Smooth muscle cell (in vitro differentiated cells): ENCODE results near the gene ZMYND19. TPM values are rescaled to one million over a fixed set of nuclear protein-coding genes. Genes with fewer than 3 reads are reported as not detected.
A peak's percentile ranks its signal among the peaks of the same experiment; 100 is the strongest.
"Not testable (repeated sequence)": the region's sequence is repeated elsewhere in the genome, so short reads cannot be mapped to it uniquely, and the experiment has no call there.

Source experiments
- DNase-seq: peaks from one replicate; lab custom pipeline; 2025; ENCODE audit not compliant: unreplicated experiment; lab: John Stamatoyannopoulos, UW
- H2AFZ ChIP-seq: fragments of 200-600 bp; sonication (generic); 2 replicates; pipeline ENCODE4 v1.6.0; 2016; ENCODE audit warnings: antibody characterized with exemption, low read depth, mild to moderate bottlenecking
- H3F3A ChIP-seq: fragments of 200-600 bp; sonication (generic); 2 replicates; pipeline ENCODE4 v1.6.0; 2017; ENCODE audit warnings: antibody characterized with exemption, low read depth
- H3K27ac ChIP-seq: fragments of 200-600 bp; sonication (generic); 2 replicates; pipeline ENCODE4 v1.5.1; 2016; ENCODE audit warnings: low read depth, mild to moderate bottlenecking
- H3K27me3 ChIP-seq: fragments of 200-600 bp; sonication (generic); 2 replicates; pipeline ENCODE4 v1.6.1; 2016; ENCODE audit warnings: low read depth, mild to moderate bottlenecking
- H3K36me3 ChIP-seq: fragments of 200-600 bp; sonication (generic); 2 replicates; pipeline ENCODE4 v1.5.1; 2016; ENCODE audit warnings: low read depth
- H3K4me1 ChIP-seq: fragments of 200-600 bp; sonication (generic); 2 replicates; pipeline ENCODE4 v1.5.1; 2016; ENCODE audit warnings: low read depth
- H3K4me2 ChIP-seq: fragments of 200-600 bp; sonication (generic); 2 replicates; pipeline ENCODE4 v1.6.0; 2016; ENCODE audit warnings: mild to moderate bottlenecking
- H3K4me3 ChIP-seq: fragments of 200-600 bp; sonication (generic); 2 replicates; pipeline ENCODE4 v1.5.1; 2016; ENCODE audit warnings: mild to moderate bottlenecking
- H3K79me2 ChIP-seq: fragments of 200-600 bp; sonication (generic); 2 replicates; pipeline ENCODE4 v1.6.0; 2016; ENCODE audit warnings: low read depth, mild to moderate bottlenecking
- H3K9ac ChIP-seq: fragments of 200-600 bp; sonication (generic); 2 replicates; pipeline ENCODE4 v1.6.0; 2016; ENCODE audit warnings: low read depth
- H3K9me3 ChIP-seq: fragments of 200-600 bp; sonication (generic); replicated peaks from 2 replicates; pipeline ENCODE4 v1.5.1; 2016; ENCODE audit warnings: low read depth
- H4K20me1 ChIP-seq: fragments of 200-600 bp; sonication (generic); 2 replicates; pipeline ENCODE4 v1.6.0; 2016; ENCODE audit warnings: low read depth
- CTCF ChIP-seq: fragments of 200-600 bp; sonication (generic); IDR thresholded peaks from 2 replicates; pipeline ENCODE4 v1.5.1; 2017; ENCODE audit warnings: borderline replicate concordance, mild to moderate bottlenecking, antibody characterized with exemption; ENCODE audit not compliant: insufficient read depth, poor library complexity, severe bottlenecking
- WGBS: methylation state at CpG from one replicate; pipeline ENCODE4 v1.1.7; 2016; ENCODE audit warnings: low lambda C conversion rate; 5-methylcytosine and 5-hydroxymethylcytosine counted together
- polyA plus RNA-seq: library from polyadenylated mRNA; unstranded; fragments of >200 nt; fragmentation: Nextera tagmentation; extraction: Ambion mirVana; gene quantifications from 2 replicates; pipeline ENCODE4 v1.2.1, GENCODE V29; 2016
- total RNA-seq: library from RNA; depleted of rRNA; stranded (reverse); fragments of >200 nt; gene quantifications from 2 replicates; pipeline ENCODE4 v1.2.3, GENCODE V29; 2014

ZMYND19 gene
- total and polyA plus RNA-seq, 2 experiments from 2014 or later: 16.6 to 37.8 TPM

- peaks cover 3% of the 10 kb centered on the region for H4K20me1 ChIP-seq
- 20% methylated on average over 42 of the region's 58 CpGs for WGBS
- H3F3A ChIP-seq: peaks cover 17% of the 10 kb centered on the region
- TF ChIP-seq CTCF: no peak
- no peak for DNase-seq
- H3K27me3 ChIP-seq: no peaks in the 10 kb centered on the region
- H3K9me3 ChIP-seq: no peaks in the 10 kb centered on the region
- no peaks in the 10 kb centered on the region for H3K36me3 ChIP-seq
- H3K4me3 ChIP-seq: peak overlapping the region; percentile 88
- peaks cover 3% of the 10 kb centered on the region for H3K4me1 ChIP-seq
- peak overlapping the region; percentile 54 for H3K9ac ChIP-seq
- H3K4me2 ChIP-seq: peak overlapping the region; percentile 99
- H3K27ac ChIP-seq: peak overlapping the region; percentile 12
- no peaks in the 10 kb centered on the region for H3K79me2 ChIP-seq
- H2AFZ ChIP-seq: peak overlapping the region; percentile 77
Measured at GRCh38 chr9:137552022-137552768, 38.1 kb downstream of the ZMYND19 start.

- H3K79me2 ChIP-seq: no peaks in the 10 kb centered on the region
- H3K27ac ChIP-seq: peak within 1 kb of the TSS; percentile 53
- TF ChIP-seq CTCF: peak; percentile 42
- H3K27me3 ChIP-seq: no peaks in the 10 kb centered on the region
- H2AFZ ChIP-seq: peak within 1 kb of the TSS; percentile 77
- H3F3A ChIP-seq: peaks cover 17% of the 10 kb centered on the region
- H3K9ac ChIP-seq: peak within 1 kb of the TSS; percentile 71
- peak within 1 kb of the TSS; percentile 88 for H3K4me3 ChIP-seq
- peak; percentile 70 for DNase-seq
- H3K4me2 ChIP-seq: peak within 1 kb of the TSS; percentile 99
- no peaks in the 10 kb centered on the region for H3K9me3 ChIP-seq
- under 1% methylated on average over 68 of the region's 106 CpGs for WGBS
- H3K36me3 ChIP-seq: no peaks in the 10 kb centered on the region
- peaks cover 3% of the 10 kb centered on the region for H3K4me1 ChIP-seq
- no peaks in the 10 kb centered on the region for H4K20me1 ChIP-seq
Measured at GRCh38 chr9:137551264-137552021, 38.9 kb downstream of the ZMYND19 start, which contains the start of gene MRPL41. MRPL41 (plus strand) TSS chr9:137551879; CDS start chr9:137552082, 203 bp downstream.

- H3K9me3 ChIP-seq, H3K4me1 ChIP-seq, H4K20me1 ChIP-seq, H2AFZ ChIP-seq, H3K79me2 ChIP-seq, DNase-seq, H3K36me3 ChIP-seq, H3K27me3 ChIP-seq: not testable (repeated sequence)
- H3K27ac ChIP-seq: peak overlapping the region; percentile 53
- 0% methylated on average over 5 of the region's 17 CpGs for WGBS
- H3K4me3 ChIP-seq: peak overlapping the region; percentile 88
- peak overlapping the region; percentile 71 for H3K9ac ChIP-seq
- peak overlapping the region; percentile 92 for H3K4me2 ChIP-seq
- peaks cover 17% of the 10 kb centered on the region for H3F3A ChIP-seq
Measured at GRCh38 chr9:137550958-137551263, 39.4 kb downstream of the ZMYND19 start.

- no peak for TF ChIP-seq CTCF
- Histone ChIP-seq H3F3A (peaks cover 17% of the 10 kb centered on the region), H3K9me3 (no peaks in the 10 kb centered on the region), H3K79me2 (no peaks in the 10 kb centered on the region), H3K4me1 (peaks cover 3% of the 10 kb centered on the region), H3K4me2 (peak within 1 kb of the TSS; percentile 92), H3K27ac (peak within 1 kb of the TSS; percentile 53), H3K9ac (peak within 1 kb of the TSS; percentile 71), H3K36me3 (no peaks in the 10 kb centered on the region), H3K4me3 (peak within 1 kb of the TSS; percentile 88), H4K20me1 (no peaks in the 10 kb centered on the region), H2AFZ (no peak within 1 kb of the TSS), H3K27me3 (no peaks in the 10 kb centered on the region)
- DNase-seq: peak; percentile 15
- WGBS: 11% methylated on average over 13 of the region's 13 CpGs
Measured at GRCh38 chr9:137550231-137550621, 40.1 kb downstream of the ZMYND19 start, which contains the start of gene PNPLA7. PNPLA7 (minus strand) TSS chr9:137550402; CDS start chr9:137550197, 205 bp downstream.
